ENCODE measurements around the gene ARL2BP. TPM values are rescaled to one million over a fixed set of nuclear protein-coding genes. Genes with fewer than 3 reads are reported as not detected.

ARL2BP gene
- polyA plus RNA-seq, 3 donors: 35.4 to 84.6 (median 84.0) TPM

GRCh38 chr16:57276596-57276995 is 31.5 kb downstream of the ARL2BP start:
- Histone ChIP-seq H3K4me1 (ENCODE audit: control insufficient read depth in 1 of 2, insufficient read depth in 2 of 2, low read length in 2 of 2) (peaks cover 40 to 57% of the 10 kb centered on the region in 2 donors), H3K79me2 (ENCODE audit: insufficient read depth, low read length) (no peaks in the 10 kb centered on the region), H4K20me1 (ENCODE audit: insufficient read depth, low read length) (no peaks in the 10 kb centered on the region), H3K27me3 (ENCODE audit: control insufficient read depth in 2 of 2, insufficient read depth in 2 of 2, low read length in 2 of 2) (peaks cover 0 to under 1% of the 10 kb centered on the region in 2 donors), H3K4me2 (replicated peaks; ENCODE audit: extremely low read depth, low read length, poor library complexity, severe bottlenecking) (peak overlapping the region; percentile 74), H3K27ac (ENCODE audit: low read depth in 1 of 2, low read length in 2 of 2) (peak overlapping the region in 1 of 2 donors; percentile 65), H3K4me3 (replicated peaks in 1 of 3; ENCODE audit: low read depth in 2 of 3, low read length in 3 of 3) (peak overlapping the region in 1 of 3 experiments; percentile 56), H3K9me3 (replicated peaks in 1 of 2; ENCODE audit: control insufficient read depth in 1 of 2, insufficient read depth in 1 of 2, low read length in 2 of 2) (no peaks in the 10 kb centered on the region), H2AFZ (ENCODE audit: insufficient read depth, low read depth, low read length, poor library complexity, severe bottlenecking) (no peak overlapping the region), H3K36me3 (replicated peaks in 1 of 2; ENCODE audit: control insufficient read depth in 1 of 2, insufficient read depth in 2 of 2, low read length in 2 of 2) (no peaks in the 10 kb centered on the region), H3K9ac (ENCODE audit: insufficient read depth, low read length, poor library complexity, severe bottlenecking) (peak overlapping the region; percentile 1)
- Mint-ChIP-seq H3K4me1 (peaks cover 53% of the 10 kb centered on the region), H3K4me3 (peak overlapping the region; percentile 68 to 88), H3K9me3 (peaks cover 0 to 2% (median 0%) of the 10 kb centered on the region in 7 donors), H3K36me3 (no peaks in the 10 kb centered on the region), H3K27me3 (ENCODE audit: low read depth in 3 of 3) (peaks cover 10 to 14% (median 11%) of the 10 kb centered on the region in 3 donors), H3K27ac (peak overlapping the region; percentile 58 to 83 (median 72))
- TF ChIP-seq, protein P1, sequence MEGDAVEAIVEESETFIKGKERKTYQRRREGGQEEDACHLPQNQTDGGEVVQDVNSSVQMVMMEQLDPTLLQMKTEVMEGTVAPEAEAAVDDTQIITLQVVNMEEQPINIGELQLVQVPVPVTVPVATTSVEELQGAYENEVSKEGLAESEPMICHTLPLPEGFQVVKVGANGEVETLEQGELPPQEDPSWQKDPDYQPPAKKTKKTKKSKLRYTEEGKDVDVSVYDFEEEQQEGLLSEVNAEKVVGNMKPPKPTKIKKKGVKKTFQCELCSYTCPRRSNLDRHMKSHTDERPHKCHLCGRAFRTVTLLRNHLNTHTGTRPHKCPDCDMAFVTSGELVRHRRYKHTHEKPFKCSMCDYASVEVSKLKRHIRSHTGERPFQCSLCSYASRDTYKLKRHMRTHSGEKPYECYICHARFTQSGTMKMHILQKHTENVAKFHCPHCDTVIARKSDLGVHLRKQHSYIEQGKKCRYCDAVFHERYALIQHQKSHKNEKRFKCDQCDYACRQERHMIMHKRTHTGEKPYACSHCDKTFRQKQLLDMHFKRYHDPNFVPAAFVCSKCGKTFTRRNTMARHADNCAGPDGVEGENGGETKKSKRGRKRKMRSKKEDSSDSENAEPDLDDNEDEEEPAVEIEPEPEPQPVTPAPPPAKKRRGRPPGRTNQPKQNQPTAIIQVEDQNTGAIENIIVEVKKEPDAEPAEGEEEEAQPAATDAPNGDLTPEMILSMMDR (IDR thresholded peaks at IDR 0.05): no peak
- peak; percentile 34 to 47 (median 43) for DNase-seq
- 0% methylated on average over 3 of the region's 5 CpGs for WGBS (ENCODE audit: insufficient coverage)
- intact Hi-C loops (cut with micrococcal nuclease): no loop called here

DNA sequence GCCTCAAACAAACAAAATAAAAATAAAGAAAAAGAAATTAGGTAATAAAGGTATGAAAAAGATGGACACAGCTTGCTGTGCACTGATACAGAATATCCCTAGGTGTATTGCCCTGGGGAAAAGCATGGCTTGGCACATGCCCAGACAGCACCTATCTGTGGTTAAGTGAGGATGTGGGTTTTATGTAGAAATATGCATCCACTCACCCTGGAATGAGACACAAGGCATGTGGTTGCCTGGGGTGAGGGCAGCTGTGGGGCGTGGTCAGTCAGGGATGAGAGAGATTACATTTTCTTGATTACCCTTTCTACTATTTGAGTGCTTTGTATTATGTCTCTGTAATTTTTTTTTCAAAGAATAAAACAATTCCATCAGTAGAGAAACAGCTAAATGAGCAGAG is 32.5 kb downstream of the ARL2BP start:
- Histone ChIP-seq H4K20me1 (ENCODE audit: insufficient read depth, low read length) (no peaks in the 10 kb centered on the region), H3K4me2 (replicated peaks; ENCODE audit: extremely low read depth, low read length, poor library complexity, severe bottlenecking) (peak overlapping the region; percentile 8), H3K4me3 (replicated peaks in 1 of 3; ENCODE audit: low read depth in 2 of 3, low read length in 3 of 3) (peak overlapping the region in 1 of 3 experiments; percentile 3), H3K9me3 (replicated peaks in 1 of 2; ENCODE audit: control insufficient read depth in 1 of 2, insufficient read depth in 1 of 2, low read length in 2 of 2) (no peaks in the 10 kb centered on the region), H3K79me2 (ENCODE audit: insufficient read depth, low read length) (no peaks in the 10 kb centered on the region), H3K4me1 (ENCODE audit: control insufficient read depth in 1 of 2, insufficient read depth in 2 of 2, low read length in 2 of 2) (peaks cover 40 to 57% of the 10 kb centered on the region in 2 donors), H3K27me3 (ENCODE audit: control insufficient read depth in 2 of 2, insufficient read depth in 2 of 2, low read length in 2 of 2) (peaks cover 0 to 10% of the 10 kb centered on the region in 2 donors), H3K9ac (ENCODE audit: insufficient read depth, low read length, poor library complexity, severe bottlenecking) (no peak overlapping the region), H3K27ac (ENCODE audit: low read depth in 1 of 2, low read length in 2 of 2) (peak overlapping the region; percentile 10 to 26), H3K36me3 (replicated peaks in 1 of 2; ENCODE audit: control insufficient read depth in 1 of 2, insufficient read depth in 2 of 2, low read length in 2 of 2) (no peaks in the 10 kb centered on the region), H2AFZ (ENCODE audit: insufficient read depth, low read depth, low read length, poor library complexity, severe bottlenecking) (no peak overlapping the region)
- Mint-ChIP-seq H3K27me3 (ENCODE audit: low read depth in 3 of 3) (peaks cover 15 to 22% (median 21%) of the 10 kb centered on the region in 3 donors), H3K27ac (peak overlapping the region in 4 of 7 donors; percentile 22 to 80 (median 50)), H3K36me3 (no peaks in the 10 kb centered on the region), H3K4me3 (peak overlapping the region in 1 of 2 donors; percentile 46), H3K9me3 (peaks cover 0 to 2% (median 0%) of the 10 kb centered on the region in 7 donors), H3K4me1 (peaks cover 52% of the 10 kb centered on the region)
- peak; percentile 37 to 41 (median 38) for DNase-seq
- WGBS (ENCODE audit: insufficient coverage): no CpG with 5 or more reads among the region's 1 CpG
- TF ChIP-seq, protein P1 (IDR thresholded peaks at IDR 0.05): no peak
- intact Hi-C loops (cut with micrococcal nuclease): no loop called here

All from CD14-positive monocyte (primary cell).